A549 (cell line): ENCODE measurements around the gene WBP2. TPM values are rescaled to one million over a fixed set of nuclear protein-coding genes. Genes with fewer than 3 reads are reported as not detected.

Experiments used
- ATAC-seq, 2 experiments: fragments of 200-7000 bp in 1 of 2; fragments of >200 bp in 1 of 2; cut with Nextera tagmentation in 1 of 2; cut with Tn5 transposase in 1 of 2; 3 replicates each; pipeline versions ENCODE4 v1.8.0 to v1.9.1; 2018 to 2020; ENCODE audit warnings: mild to moderate bottlenecking in 1 of 2, moderate library complexity in 1 of 2
- CTCF ChIA-PET: fragments of 300-600 bp; sonication (Branson Sonifier 250); formaldehyde crosslinking; extraction: SDS; loops from one replicate; lab custom pipeline; 2021; ENCODE audit warnings: antibody characterized with exemption, inconsistent platforms; lab: Yijun Ruan, JAX
- POLR2A ChIA-PET: fragments of 350-600 bp; formaldehyde crosslinking; extraction: SDS; loops from one replicate; lab custom pipeline; 2021; ENCODE audit warnings: antibody characterized with exemption, inconsistent platforms; lab: Yijun Ruan, JAX
- DNase-seq, 2 experiments: peaks; one replicate each; pipeline versions ENCODE4 v3.0.0 to v3.0.0-alpha.2; 2011 to 2016; ENCODE audit warnings: low read depth in 1 of 2, low spot score in 1 of 2
- FAIRE-seq: peaks from 2 replicates; lab custom pipeline; 2011; peaks lifted over from hg19 to GRCh38; lab: Jason Lieb, UNC
- H3K27ac ChIP-seq, 2 experiments: fragments of >200 bp; sonication (Bioruptor Twin); formaldehyde crosslinking; 3 replicates each; pipeline ENCODE4 v1.5.1; 2016 to 2017
- H3K4me1 ChIP-seq: fragments of >200 bp; sonication (Bioruptor Twin); formaldehyde crosslinking; 3 replicates; pipeline ENCODE4 v1.6.1; 2016
- H3K4me2 ChIP-seq: fragments of >200 bp; sonication (Bioruptor Twin); formaldehyde crosslinking; 3 replicates; pipeline ENCODE4 v1.6.1; 2016
- H3K4me3 ChIP-seq: fragments of >200 bp; sonication (Bioruptor Twin); formaldehyde crosslinking; 3 replicates; pipeline ENCODE4 v1.5.1; 2016
- H3K9me3 ChIP-seq: fragments of >200 bp; sonication (Bioruptor Twin); formaldehyde crosslinking; 3 replicates; pipeline ENCODE4 v1.6.1; 2016
- CEBPB ChIP-seq, 2 experiments: fragments of >200 bp in 1 of 2; sonication (Bioruptor Twin) in 1 of 2; formaldehyde crosslinking in 1 of 2; IDR thresholded peaks; 2 replicates each; pipeline ENCODE4 v1.6.1; 2012 to 2016
- CHD2 ChIP-seq: fragments of 150-350 bp; IDR thresholded peaks from 2 replicates; pipeline ENCODE4 v1.6.1; 2014; ENCODE audit warnings: low read length; ENCODE audit not compliant: partially characterized antibody
- CHD4 ChIP-seq: fragments of 200-600 bp; sonication (generic); IDR thresholded peaks from 2 replicates; pipeline ENCODE4 v1.6.1; 2016; ENCODE audit warnings: antibody characterized with exemption, mild to moderate bottlenecking, borderline replicate concordance
- FOSL2 ChIP-seq, 2 experiments: fragments of 450-650 bp in 1 of 2; fragments of >200 bp in 1 of 2; sonication (Bioruptor Twin) in 1 of 2; formaldehyde crosslinking; IDR thresholded peaks; 2 replicates each; pipeline versions ENCODE4 v1.5.0 to v1.6.1; 2016 to 2020; ENCODE audit warnings: mild to moderate bottlenecking in 1 of 2, moderate library complexity in 1 of 2
- FOXS1 ChIP-seq: fragments of 250-450 bp; sonication (Bioruptor Pico); IDR thresholded peaks from 2 replicates; pipeline ENCODE4 v1.5.0; 2020; ENCODE audit warnings: mild to moderate bottlenecking, moderate library complexity
- HEYL ChIP-seq: fragments of 250-450 bp; sonication (Bioruptor Pico); IDR thresholded peaks from 2 replicates; pipeline ENCODE4 v1.8.0; 2021; ENCODE audit warnings: mild to moderate bottlenecking, moderate library complexity
- HOXB13 ChIP-seq: fragments of 250-450 bp; sonication (Bioruptor Pico); IDR thresholded peaks from 2 replicates; pipeline ENCODE4 v1.5.0; 2020; ENCODE audit warnings: low read depth, mild to moderate bottlenecking, moderate library complexity
- JUN ChIP-seq, 2 experiments: fragments of >200 bp; sonication (Bioruptor Twin); formaldehyde crosslinking; IDR thresholded peaks; 2 replicates in 1 of 2; 3 replicates in 1 of 2; pipeline ENCODE4 v1.6.1; 2016 to 2017
- MAZ ChIP-seq: fragments of 150-350 bp; IDR thresholded peaks from 2 replicates; pipeline ENCODE4 v1.6.1; 2014; ENCODE audit warnings: antibody characterized with exemption, low read depth, low read length, borderline replicate concordance
- PHF8 ChIP-seq: fragments of 200-600 bp; sonication (generic); IDR thresholded peaks from 2 replicates; pipeline ENCODE4 v1.6.1; 2016; ENCODE audit warnings: low read depth, mild to moderate bottlenecking, antibody characterized with exemption, moderate library complexity, borderline replicate concordance
- POLR2A ChIP-seq: IDR thresholded peaks from 2 replicates; pipeline ENCODE4 v1.6.1; 2012; ENCODE audit warnings: mild to moderate bottlenecking, low read length
- POLR2AphosphoS2 ChIP-seq: conservative IDR thresholded peaks from 2 replicates; pipeline ENCODE4 v1.6.1; 2012; ENCODE audit warnings: low read length, improper control_type of control experiment, inconsistent platforms
- RNF2 ChIP-seq: fragments of 200-600 bp; sonication (generic); IDR thresholded peaks from 2 replicates; pipeline ENCODE4 v1.6.1; 2016; ENCODE audit warnings: low read depth, mild to moderate bottlenecking, antibody characterized with exemption, moderate library complexity, borderline replicate concordance
- SREBF2 ChIP-seq: fragments of 450-650 bp; IDR thresholded peaks from 2 replicates; pipeline ENCODE4 v1.6.1; 2014; ENCODE audit warnings: mild to moderate bottlenecking, moderate library complexity
- TFCP2L1 ChIP-seq: fragments of 250-450 bp; sonication (Bioruptor Pico); IDR thresholded peaks from 2 replicates; pipeline ENCODE4 v1.5.0; 2021; ENCODE audit warnings: mild to moderate bottlenecking
- ZFP36 ChIP-seq: fragments of 450-650 bp; IDR thresholded peaks from 2 replicates; pipeline ENCODE4 v1.6.1; 2014; ENCODE audit warnings: borderline replicate concordance; ENCODE audit not compliant: partially characterized antibody
- ZSCAN20 ChIP-seq: fragments of 250-450 bp; sonication (Bioruptor Pico); IDR thresholded peaks from 2 replicates; pipeline ENCODE4 v1.8.0; 2022; ENCODE audit warnings: mild to moderate bottlenecking, moderate library complexity
- WGBS: methylation state at CpG from one replicate; pipeline ENCODE4 v1.1.6; 2017; ENCODE audit errors: missing lambda C conversion rate; 5-methylcytosine and 5-hydroxymethylcytosine counted together
- polyA plus RNA-seq, 4 experiments: library from polyadenylated mRNA; depleted of rRNA in 3 of 4; stranded (reverse); fragments of >200 nt; fragmentation: RNase III in 1 of 4; extraction: RNeasy Plus Mini Kit Qiagen cat#74134 plus additional on column Dnase treatment in 1 of 4; gene quantifications; 2 replicates in 3 of 4; 3 replicates in 1 of 4; pipeline ENCODE4 v1.2.3, GENCODE V29; 2011 to 2017
- TF ChIP-seq, protein P1 (sequence below): fragments of 200-600 bp; sonication (generic); IDR thresholded peaks from 2 replicates; pipeline ENCODE4 v1.6.1; 2016; ENCODE audit warnings: antibody characterized with exemption, mild to moderate bottlenecking, moderate library complexity
- TF ChIP-seq, protein P2 (sequence below): IDR thresholded peaks from 2 replicates; pipeline ENCODE4 v1.6.1; 2012; ENCODE audit warnings: low read depth, borderline replicate concordance
- TF ChIP-seq, protein P3 (sequence below): fragments of 250-450 bp; sonication (Bioruptor Pico); IDR thresholded peaks from 2 replicates; pipeline ENCODE4 v1.5.0; 2021; ENCODE audit warnings: mild to moderate bottlenecking, moderate library complexity, borderline replicate concordance

The WBP2 gene
- polyA plus RNA-seq, 2 of the 4 experiments (the other 2 are of a cell fraction), result 39.7 to 131 TPM

DNA sequence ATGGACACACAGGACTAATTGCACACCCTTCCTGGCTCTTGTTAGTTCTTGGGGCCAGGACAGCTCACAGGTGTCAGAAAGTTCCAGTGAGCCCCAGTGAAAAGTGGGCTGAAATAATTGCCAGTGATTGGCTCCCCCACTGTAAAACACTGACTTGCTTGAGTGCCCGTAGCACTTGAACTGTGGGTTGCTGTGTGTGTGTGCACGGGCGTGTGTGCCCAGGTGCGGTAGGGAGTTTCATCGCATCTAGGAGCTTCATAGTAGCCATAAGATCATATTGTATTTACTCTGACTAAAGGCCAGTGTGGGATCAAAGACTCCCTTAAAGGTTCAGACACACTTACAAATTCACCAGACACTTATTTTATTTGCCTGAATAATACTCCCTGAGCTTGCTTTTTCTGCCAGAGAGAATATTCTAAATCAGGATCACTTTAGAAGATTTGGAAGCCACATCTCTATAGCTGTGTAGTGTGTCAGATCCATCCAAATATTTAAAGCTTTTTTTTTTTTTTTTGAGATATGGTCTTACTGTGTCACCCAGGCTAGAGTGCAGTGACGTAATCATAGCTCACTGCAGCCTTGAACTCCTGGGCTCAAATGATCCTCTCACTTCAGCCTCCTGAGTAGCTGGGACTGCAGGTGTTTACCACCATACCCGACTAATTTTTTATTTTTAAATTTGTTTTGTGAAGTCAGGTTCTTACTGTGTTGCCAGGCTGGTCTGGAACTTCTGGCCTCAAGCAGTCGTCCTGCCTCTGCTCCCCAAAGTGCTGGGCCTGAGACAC lies 59.1 kb downstream of the WBP2 start:
- Histone ChIP-seq H3K27ac (no peak overlapping the region), H3K9me3 (no peaks in the 10 kb centered on the region), H3K4me2 (no peak overlapping the region), H3K4me3 (no peak overlapping the region), H3K4me1 (0 out of 3 replicates have a peak, but pooled peaks cover 3% of the 10 kb centered on the region)
- CTCF ChIA-PET, result interaction anchor here (0.6 to 11.8 kb wide), 11 partner anchors 11 to 163 kb away, joined by 3 to 72 read pairs (median 4); partner anchors contain the start of genes SMIM5 and UNK
- no peak for ATAC-seq
- 89% methylated on average over 8 of the region's 8 CpGs for WGBS
- no peak for DNase-seq
- POLR2A ChIA-PET, result interaction anchor here (2.6 kb wide), 1 partner anchor 16 kb away, joined by 17 read pairs; a partner anchor contains a TSS
- TF ChIP-seq CHD2 (no peak), FOXS1 (CRISPR knock-in tag) (no peak), POLR2AphosphoS2 (no peak), ZSCAN20 (CRISPR knock-in tag) (no peak), SREBF2 (no peak), MAZ (no peak), ZFP36 (no peak), JUN (IDR thresholded peaks at IDR 0.05) (no peak), PHF8 (no peak), CEBPB (IDR thresholded peaks at IDR 0.05) (no peak), POLR2A (no peak), CHD4 (no peak), HEYL (CRISPR knock-in tag) (no peak), HOXB13 (CRISPR knock-in tag) (no peak), FOSL2 (IDR thresholded peaks at IDR 0.05) (no peak), FOSL2 (CRISPR knock-in tag; IDR thresholded peaks at IDR 0.05) (no peak), RNF2 (no peak), TFCP2L1 (CRISPR knock-in tag) (no peak)
- TF ChIP-seq, protein P1, sequence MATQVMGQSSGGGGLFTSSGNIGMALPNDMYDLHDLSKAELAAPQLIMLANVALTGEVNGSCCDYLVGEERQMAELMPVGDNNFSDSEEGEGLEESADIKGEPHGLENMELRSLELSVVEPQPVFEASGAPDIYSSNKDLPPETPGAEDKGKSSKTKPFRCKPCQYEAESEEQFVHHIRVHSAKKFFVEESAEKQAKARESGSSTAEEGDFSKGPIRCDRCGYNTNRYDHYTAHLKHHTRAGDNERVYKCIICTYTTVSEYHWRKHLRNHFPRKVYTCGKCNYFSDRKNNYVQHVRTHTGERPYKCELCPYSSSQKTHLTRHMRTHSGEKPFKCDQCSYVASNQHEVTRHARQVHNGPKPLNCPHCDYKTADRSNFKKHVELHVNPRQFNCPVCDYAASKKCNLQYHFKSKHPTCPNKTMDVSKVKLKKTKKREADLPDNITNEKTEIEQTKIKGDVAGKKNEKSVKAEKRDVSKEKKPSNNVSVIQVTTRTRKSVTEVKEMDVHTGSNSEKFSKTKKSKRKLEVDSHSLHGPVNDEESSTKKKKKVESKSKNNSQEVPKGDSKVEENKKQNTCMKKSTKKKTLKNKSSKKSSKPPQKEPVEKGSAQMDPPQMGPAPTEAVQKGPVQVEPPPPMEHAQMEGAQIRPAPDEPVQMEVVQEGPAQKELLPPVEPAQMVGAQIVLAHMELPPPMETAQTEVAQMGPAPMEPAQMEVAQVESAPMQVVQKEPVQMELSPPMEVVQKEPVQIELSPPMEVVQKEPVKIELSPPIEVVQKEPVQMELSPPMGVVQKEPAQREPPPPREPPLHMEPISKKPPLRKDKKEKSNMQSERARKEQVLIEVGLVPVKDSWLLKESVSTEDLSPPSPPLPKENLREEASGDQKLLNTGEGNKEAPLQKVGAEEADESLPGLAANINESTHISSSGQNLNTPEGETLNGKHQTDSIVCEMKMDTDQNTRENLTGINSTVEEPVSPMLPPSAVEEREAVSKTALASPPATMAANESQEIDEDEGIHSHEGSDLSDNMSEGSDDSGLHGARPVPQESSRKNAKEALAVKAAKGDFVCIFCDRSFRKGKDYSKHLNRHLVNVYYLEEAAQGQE, result no peak
- TF ChIP-seq, protein P2, sequence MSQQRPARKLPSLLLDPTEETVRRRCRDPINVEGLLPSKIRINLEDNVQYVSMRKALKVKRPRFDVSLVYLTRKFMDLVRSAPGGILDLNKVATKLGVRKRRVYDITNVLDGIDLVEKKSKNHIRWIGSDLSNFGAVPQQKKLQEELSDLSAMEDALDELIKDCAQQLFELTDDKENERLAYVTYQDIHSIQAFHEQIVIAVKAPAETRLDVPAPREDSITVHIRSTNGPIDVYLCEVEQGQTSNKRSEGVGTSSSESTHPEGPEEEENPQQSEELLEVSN, result no peak
- TF ChIP-seq, protein P3, sequence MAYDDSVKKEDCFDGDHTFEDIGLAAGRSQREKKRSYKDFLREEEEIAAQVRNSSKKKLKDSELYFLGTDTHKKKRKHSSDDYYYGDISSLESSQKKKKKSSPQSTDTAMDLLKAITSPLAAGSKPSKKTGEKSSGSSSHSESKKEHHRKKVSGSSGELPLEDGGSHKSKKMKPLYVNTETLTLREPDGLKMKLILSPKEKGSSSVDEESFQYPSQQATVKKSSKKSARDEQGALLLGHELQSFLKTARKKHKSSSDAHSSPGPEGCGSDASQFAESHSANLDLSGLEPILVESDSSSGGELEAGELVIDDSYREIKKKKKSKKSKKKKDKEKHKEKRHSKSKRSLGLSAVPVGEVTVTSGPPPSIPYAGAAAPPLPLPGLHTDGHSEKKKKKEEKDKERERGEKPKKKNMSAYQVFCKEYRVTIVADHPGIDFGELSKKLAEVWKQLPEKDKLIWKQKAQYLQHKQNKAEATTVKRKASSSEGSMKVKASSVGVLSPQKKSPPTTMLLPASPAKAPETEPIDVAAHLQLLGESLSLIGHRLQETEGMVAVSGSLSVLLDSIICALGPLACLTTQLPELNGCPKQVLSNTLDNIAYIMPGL (CRISPR knock-in tag), result no peak
- FAIRE-seq, result no peak

Other genes with a start within 250 kb of the WBP2 start
- gene SMIM5, start 221.9 kb downstream of the WBP2 start, polyA plus RNA-seq (2011; rRNA removed), result 0.25 and 0.30 TPM in 2 replicates
- 0.15 to 0.33 TPM (median 0.20 TPM) in 3 replicates for gene SMIM5, start 221.9 kb downstream of the WBP2 start, polyA plus RNA-seq (2017; fragmentation: RNase III; extraction: RNeasy Plus Mini Kit Qiagen cat#74134 plus additional on column Dnase treatment)
- gene RECQL5, start 188.2 kb downstream of the WBP2 start, polyA plus RNA-seq (2011; rRNA removed), result 22.7 and 29.2 TPM in 2 replicates
- 37.3 to 42.5 TPM (median 39.9 TPM) in 3 replicates for gene RECQL5, start 188.2 kb downstream of the WBP2 start, polyA plus RNA-seq (2017; fragmentation: RNase III; extraction: RNeasy Plus Mini Kit Qiagen cat#74134 plus additional on column Dnase treatment)
- gene SAP30BP, start 188.0 kb downstream of the WBP2 start, polyA plus RNA-seq (2011; rRNA removed), result 76.3 and 103 TPM in 2 replicates
- gene SAP30BP, start 188.0 kb downstream of the WBP2 start, polyA plus RNA-seq (2017; fragmentation: RNase III; extraction: RNeasy Plus Mini Kit Qiagen cat#74134 plus additional on column Dnase treatment), result 125 to 139 TPM (median 136 TPM) in 3 replicates
- 19.8 and 20.6 TPM in 2 replicates for gene ITGB4, start 133.9 kb downstream of the WBP2 start, polyA plus RNA-seq (2011; rRNA removed)
- 30.1 to 37.4 TPM (median 36.0 TPM) in 3 replicates for gene ITGB4, start 133.9 kb downstream of the WBP2 start, polyA plus RNA-seq (2017; fragmentation: RNase III; extraction: RNeasy Plus Mini Kit Qiagen cat#74134 plus additional on column Dnase treatment)
- 20.7 and 21.3 TPM in 2 replicates for gene GALK1, start 90.1 kb downstream of the WBP2 start, polyA plus RNA-seq (2011; rRNA removed)
- gene GALK1, start 90.1 kb downstream of the WBP2 start, polyA plus RNA-seq (2017; fragmentation: RNase III; extraction: RNeasy Plus Mini Kit Qiagen cat#74134 plus additional on column Dnase treatment), result 50.9 to 55.6 TPM (median 54.3 TPM) in 3 replicates
- gene UNK, start 70.5 kb downstream of the WBP2 start, polyA plus RNA-seq (2011; rRNA removed), result 34.5 and 40.0 TPM in 2 replicates
- 27.0 to 31.5 TPM (median 29.1 TPM) in 3 replicates for gene UNK, start 70.5 kb downstream of the WBP2 start, polyA plus RNA-seq (2017; fragmentation: RNase III; extraction: RNeasy Plus Mini Kit Qiagen cat#74134 plus additional on column Dnase treatment)
- gene UNC13D, start 10.9 kb downstream of the WBP2 start, polyA plus RNA-seq (2011; rRNA removed), result 0.97 and 1.6 TPM in 2 replicates
- 3.5 to 4.5 TPM (median 4.3 TPM) in 3 replicates for gene UNC13D, start 10.9 kb downstream of the WBP2 start, polyA plus RNA-seq (2017; fragmentation: RNase III; extraction: RNeasy Plus Mini Kit Qiagen cat#74134 plus additional on column Dnase treatment)
- 19.6 and 26.7 TPM in 2 replicates for gene TRIM47, start 23.2 kb upstream of the WBP2 start, polyA plus RNA-seq (2011; rRNA removed)
- gene TRIM47, start 23.2 kb upstream of the WBP2 start, polyA plus RNA-seq (2017; fragmentation: RNase III; extraction: RNeasy Plus Mini Kit Qiagen cat#74134 plus additional on column Dnase treatment), result 45.3 to 54.7 TPM (median 46.6 TPM) in 3 replicates
- 13.5 and 17.4 TPM in 2 replicates for gene TRIM65, start 41.6 kb upstream of the WBP2 start, polyA plus RNA-seq (2011; rRNA removed)
- 26.2 to 30.2 TPM (median 30.1 TPM) in 3 replicates for gene TRIM65, start 41.6 kb upstream of the WBP2 start, polyA plus RNA-seq (2017; fragmentation: RNase III; extraction: RNeasy Plus Mini Kit Qiagen cat#74134 plus additional on column Dnase treatment)
- gene MRPL38, start 49.5 kb upstream of the WBP2 start, polyA plus RNA-seq (2011; rRNA removed), result 43.4 and 53.5 TPM in 2 replicates
- 102 to 105 TPM (median 104 TPM) in 3 replicates for gene MRPL38, start 49.5 kb upstream of the WBP2 start, polyA plus RNA-seq (2017; fragmentation: RNase III; extraction: RNeasy Plus Mini Kit Qiagen cat#74134 plus additional on column Dnase treatment)
- 7.9 and 8.5 TPM in 2 replicates for gene FBF1, start 85.7 kb upstream of the WBP2 start, polyA plus RNA-seq (2011; rRNA removed)
- 14.6 to 17.8 TPM (median 17.3 TPM) in 3 replicates for gene FBF1, start 85.7 kb upstream of the WBP2 start, polyA plus RNA-seq (2017; fragmentation: RNase III; extraction: RNeasy Plus Mini Kit Qiagen cat#74134 plus additional on column Dnase treatment)
- gene ACOX1, start 123.8 kb upstream of the WBP2 start, polyA plus RNA-seq (2011; rRNA removed), result 31.1 and 34.3 TPM in 2 replicates
- gene ACOX1, start 123.8 kb upstream of the WBP2 start, polyA plus RNA-seq (2017; fragmentation: RNase III; extraction: RNeasy Plus Mini Kit Qiagen cat#74134 plus additional on column Dnase treatment), result 16.0 to 17.9 TPM (median 17.2 TPM) in 3 replicates
- 11.8 TPM in 2 replicates for gene TEN1, start 123.9 kb upstream of the WBP2 start, polyA plus RNA-seq (2011; rRNA removed)
- gene TEN1, start 123.9 kb upstream of the WBP2 start, polyA plus RNA-seq (2017; fragmentation: RNase III; extraction: RNeasy Plus Mini Kit Qiagen cat#74134 plus additional on column Dnase treatment), result 15.7 to 16.7 TPM (median 15.9 TPM) in 3 replicates
- gene CDK3, start 145.5 kb upstream of the WBP2 start, polyA plus RNA-seq (2011; rRNA removed), result 5.5 and 8.6 TPM in 2 replicates
- gene CDK3, start 145.5 kb upstream of the WBP2 start, polyA plus RNA-seq (2017; fragmentation: RNase III; extraction: RNeasy Plus Mini Kit Qiagen cat#74134 plus additional on column Dnase treatment), result 4.7 to 5.2 TPM (median 5.1 TPM) in 3 replicates
- gene EVPL, start 172.0 kb upstream of the WBP2 start, polyA plus RNA-seq (2011; rRNA removed), result 4.0 and 4.1 TPM in 2 replicates
- 11.2 to 14.6 TPM (median 13.9 TPM) in 3 replicates for gene EVPL, start 172.0 kb upstream of the WBP2 start, polyA plus RNA-seq (2017; fragmentation: RNase III; extraction: RNeasy Plus Mini Kit Qiagen cat#74134 plus additional on column Dnase treatment)
- gene SRP68, start 217.2 kb upstream of the WBP2 start, polyA plus RNA-seq (2011; rRNA removed), result 123 and 139 TPM in 2 replicates
- gene SRP68, start 217.2 kb upstream of the WBP2 start, polyA plus RNA-seq (2017; fragmentation: RNase III; extraction: RNeasy Plus Mini Kit Qiagen cat#74134 plus additional on column Dnase treatment), result 113 to 123 TPM (median 121 TPM) in 3 replicates
- 0.32 and 0.38 TPM in 2 replicates for gene GALR2, start 219.4 kb upstream of the WBP2 start, polyA plus RNA-seq (2011; rRNA removed)
- 0.44 to 0.60 TPM (median 0.59 TPM) in 3 replicates for gene GALR2, start 219.4 kb upstream of the WBP2 start, polyA plus RNA-seq (2017; fragmentation: RNase III; extraction: RNeasy Plus Mini Kit Qiagen cat#74134 plus additional on column Dnase treatment)
- gene ZACN, start 223.8 kb upstream of the WBP2 start, polyA plus RNA-seq (2011; rRNA removed), result 0.12 TPM in 1 of 2 replicates, not detected in the other
- gene ZACN, start 223.8 kb upstream of the WBP2 start, polyA plus RNA-seq (2017; fragmentation: RNase III; extraction: RNeasy Plus Mini Kit Qiagen cat#74134 plus additional on column Dnase treatment), result 0.20 to 0.30 TPM (median 0.21 TPM) in 3 replicates
- 64.5 and 76.4 TPM in 2 replicates for gene EXOC7, start 248.5 kb upstream of the WBP2 start, polyA plus RNA-seq (2011; rRNA removed)
- gene EXOC7, start 248.5 kb upstream of the WBP2 start, polyA plus RNA-seq (2017; fragmentation: RNase III; extraction: RNeasy Plus Mini Kit Qiagen cat#74134 plus additional on column Dnase treatment), result 63.0 to 72.3 TPM (median 71.0 TPM) in 3 replicates